ENCODE data around the gene COPS7A.

COPS7A gene

GRCh38 chr12:6745741-6746525 lies 22.1 kb downstream of the COPS7A start:
- H3K9me3 Mint-ChIP-seq = no peaks in the 10 kb centered on the region
- no peak overlapping the region for H3K4me3 Mint-ChIP-seq
- H3K27me3 Mint-ChIP-seq (ENCODE audit: low read depth, poor library complexity) = peaks cover 2% of the 10 kb centered on the region
- TF ChIP-seq, protein P1, sequence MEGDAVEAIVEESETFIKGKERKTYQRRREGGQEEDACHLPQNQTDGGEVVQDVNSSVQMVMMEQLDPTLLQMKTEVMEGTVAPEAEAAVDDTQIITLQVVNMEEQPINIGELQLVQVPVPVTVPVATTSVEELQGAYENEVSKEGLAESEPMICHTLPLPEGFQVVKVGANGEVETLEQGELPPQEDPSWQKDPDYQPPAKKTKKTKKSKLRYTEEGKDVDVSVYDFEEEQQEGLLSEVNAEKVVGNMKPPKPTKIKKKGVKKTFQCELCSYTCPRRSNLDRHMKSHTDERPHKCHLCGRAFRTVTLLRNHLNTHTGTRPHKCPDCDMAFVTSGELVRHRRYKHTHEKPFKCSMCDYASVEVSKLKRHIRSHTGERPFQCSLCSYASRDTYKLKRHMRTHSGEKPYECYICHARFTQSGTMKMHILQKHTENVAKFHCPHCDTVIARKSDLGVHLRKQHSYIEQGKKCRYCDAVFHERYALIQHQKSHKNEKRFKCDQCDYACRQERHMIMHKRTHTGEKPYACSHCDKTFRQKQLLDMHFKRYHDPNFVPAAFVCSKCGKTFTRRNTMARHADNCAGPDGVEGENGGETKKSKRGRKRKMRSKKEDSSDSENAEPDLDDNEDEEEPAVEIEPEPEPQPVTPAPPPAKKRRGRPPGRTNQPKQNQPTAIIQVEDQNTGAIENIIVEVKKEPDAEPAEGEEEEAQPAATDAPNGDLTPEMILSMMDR (IDR thresholded peaks at IDR 0.05) = no peak
- peaks cover 44% of the 10 kb centered on the region for H3K36me3 Mint-ChIP-seq (ENCODE audit: low read depth)
- no peak for DNase-seq
- H3K4me1 Mint-ChIP-seq = peaks cover 52% of the 10 kb centered on the region
- peak overlapping the region; percentile 72 for H3K27ac Mint-ChIP-seq

- Mint-ChIP-seq H3K9me3 (no peaks in the 10 kb centered on the region), H3K27ac (peak overlapping the region; percentile 83), H3K4me3 (no peak overlapping the region), H3K27me3 (ENCODE audit: low read depth, poor library complexity) (peaks cover 2% of the 10 kb centered on the region), H3K4me1 (peaks cover 55% of the 10 kb centered on the region), H3K36me3 (ENCODE audit: low read depth) (peaks cover 46% of the 10 kb centered on the region)
- TF ChIP-seq, protein P1 (IDR thresholded peaks at IDR 0.05) = no peak
- DNase-seq = no peak
These were observed 23.4 kb downstream of the COPS7A start for GRCh38 chr12:6747216-6747615.

DNA sequence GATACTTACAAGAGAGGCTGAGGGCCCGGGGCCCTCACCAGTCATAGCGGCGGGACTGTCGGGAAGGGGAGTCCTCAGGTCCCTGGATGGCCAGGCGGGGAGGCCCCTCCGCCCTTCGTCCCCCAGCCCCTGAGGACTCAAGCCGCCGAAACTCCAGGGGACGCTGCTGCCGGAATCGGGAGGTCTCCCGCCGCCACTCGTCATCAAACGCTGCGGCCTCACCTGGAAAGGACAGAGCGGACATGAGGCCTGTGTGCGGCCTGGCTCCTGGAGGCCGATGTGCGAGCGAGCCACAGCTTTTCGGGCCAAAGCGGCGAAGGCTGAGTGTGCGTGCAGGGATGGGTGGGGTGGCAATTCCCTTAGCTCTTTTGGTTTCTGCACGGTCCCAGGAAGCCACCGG lies 24.9 kb downstream of the COPS7A start:
- Mint-ChIP-seq H3K27me3 (ENCODE audit: low read depth, poor library complexity) (peaks cover 5% of the 10 kb centered on the region), H3K9me3 (no peaks in the 10 kb centered on the region), H3K4me3 (no peak overlapping the region), H3K4me1 (peaks cover 48% of the 10 kb centered on the region), H3K27ac (peak overlapping the region; percentile 10), H3K36me3 (ENCODE audit: low read depth) (peaks cover 46% of the 10 kb centered on the region)
- TF ChIP-seq, protein P1 (IDR thresholded peaks at IDR 0.05) = no peak
- DNase-seq = no peak

- peaks cover 54% of the 10 kb centered on the region for H3K4me1 Mint-ChIP-seq
- peaks cover 46% of the 10 kb centered on the region for H3K36me3 Mint-ChIP-seq (ENCODE audit: low read depth)
- H3K4me3 Mint-ChIP-seq = no peak overlapping the region
- H3K9me3 Mint-ChIP-seq = no peaks in the 10 kb centered on the region
- H3K27me3 Mint-ChIP-seq (ENCODE audit: low read depth, poor library complexity) = peaks cover 5% of the 10 kb centered on the region
- TF ChIP-seq, protein P1 (IDR thresholded peaks at IDR 0.05) = no peak
- no peak overlapping the region for H3K27ac Mint-ChIP-seq
- no peak for DNase-seq
These were observed 26.7 kb downstream of the COPS7A start for GRCh38 chr12:6750506-6750905.

DNA sequence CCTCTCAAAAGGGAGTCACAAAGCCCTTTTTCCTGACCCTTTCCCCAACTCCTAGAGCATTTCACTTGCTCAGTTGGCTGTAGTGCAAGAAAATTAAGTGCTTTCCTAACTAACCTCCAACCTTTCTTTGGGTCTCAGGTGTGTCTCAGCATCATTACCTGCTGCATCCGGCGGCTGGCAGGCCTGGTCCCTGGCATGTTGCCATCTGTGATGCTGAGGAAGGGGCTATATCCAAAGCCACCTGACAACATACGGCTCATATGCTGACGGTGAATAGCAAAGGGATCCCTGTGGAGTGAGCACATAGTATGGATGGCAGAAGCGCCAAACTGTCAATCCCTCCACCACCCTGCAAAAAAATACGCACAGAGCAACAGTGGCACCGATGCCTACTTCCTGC lies 27.9 kb downstream of the COPS7A start:
- H3K4me1 Mint-ChIP-seq = peaks cover 51% of the 10 kb centered on the region
- H3K9me3 Mint-ChIP-seq = no peaks in the 10 kb centered on the region
- DNase-seq = no peak
- peak overlapping the region; percentile 96 for H3K27ac Mint-ChIP-seq
- H3K27me3 Mint-ChIP-seq (ENCODE audit: low read depth, poor library complexity) = peaks cover 10% of the 10 kb centered on the region
- H3K36me3 Mint-ChIP-seq (ENCODE audit: low read depth) = peaks cover 41% of the 10 kb centered on the region
- TF ChIP-seq, protein P1 (IDR thresholded peaks at IDR 0.05) = no peak
- H3K4me3 Mint-ChIP-seq = peak overlapping the region; percentile 96

All from nephron progenitor cell (in vitro differentiated cells).